Measurements from ENCODE around the gene WSB1.

WSB1 gene

DNA sequence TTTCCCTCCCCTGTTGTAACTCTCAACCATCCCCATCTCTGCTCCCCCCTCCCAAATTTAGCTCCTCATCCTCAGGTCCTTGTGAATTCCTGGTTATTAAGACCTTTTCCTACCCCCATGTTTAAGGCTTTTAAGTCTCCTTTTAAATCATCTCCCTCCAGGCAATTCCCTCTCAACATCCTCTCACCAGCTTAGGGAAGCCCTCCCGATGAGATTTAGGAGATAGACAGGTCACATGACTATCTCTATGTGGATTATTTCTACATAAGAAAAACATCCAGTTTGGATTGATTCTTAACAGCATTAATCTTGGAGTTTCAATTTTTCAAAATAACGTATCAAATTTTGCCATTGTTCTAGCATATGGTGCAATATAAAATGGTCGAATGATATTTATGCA is 12.5 kb upstream of the WSB1 start:
- DNase-seq = no peak

DNA sequence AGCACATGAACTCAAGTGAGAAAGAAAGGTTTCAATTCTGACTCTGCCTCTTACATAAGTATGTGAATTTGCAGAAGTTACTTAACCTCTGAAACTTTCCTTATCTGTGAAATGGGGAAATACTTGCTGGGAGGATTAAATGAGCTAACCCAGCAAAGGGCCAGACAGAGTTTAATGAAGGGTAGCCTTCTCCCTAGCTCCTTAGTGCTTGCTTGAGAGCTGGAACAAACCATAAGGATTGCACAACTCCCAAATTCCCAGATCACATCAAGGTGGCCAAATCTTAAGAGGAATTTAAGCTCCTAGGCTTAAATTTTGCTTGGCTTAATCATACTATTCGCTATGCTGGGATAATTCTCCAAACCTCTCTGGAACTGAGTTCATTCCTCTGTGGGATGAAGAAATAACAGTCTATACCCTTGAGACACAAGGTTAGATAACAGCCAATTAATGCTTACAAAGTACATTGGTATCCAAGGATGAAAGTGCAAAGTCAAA is 11.8 kb upstream of the WSB1 start:
- DNase-seq = no peak

DNA sequence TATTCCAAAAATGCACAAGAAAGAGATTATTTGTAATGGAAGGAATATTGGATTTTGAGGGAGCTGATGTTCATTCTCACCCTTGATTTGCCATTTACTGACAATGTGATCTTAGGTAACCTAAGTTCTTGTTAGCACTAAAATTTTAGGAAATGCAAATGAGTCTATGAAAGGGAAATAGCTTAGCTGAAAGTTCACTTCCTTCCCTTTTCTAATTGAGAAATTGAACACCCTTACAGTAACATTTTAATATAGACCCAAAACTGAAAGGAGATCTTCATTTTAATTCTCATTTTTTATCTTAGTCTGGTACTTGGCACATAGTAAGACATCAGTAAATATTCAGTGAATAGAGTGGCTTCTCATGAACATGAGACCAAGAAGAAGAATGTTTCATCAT is 10.9 kb upstream of the WSB1 start:
- no peak for DNase-seq

DNA sequence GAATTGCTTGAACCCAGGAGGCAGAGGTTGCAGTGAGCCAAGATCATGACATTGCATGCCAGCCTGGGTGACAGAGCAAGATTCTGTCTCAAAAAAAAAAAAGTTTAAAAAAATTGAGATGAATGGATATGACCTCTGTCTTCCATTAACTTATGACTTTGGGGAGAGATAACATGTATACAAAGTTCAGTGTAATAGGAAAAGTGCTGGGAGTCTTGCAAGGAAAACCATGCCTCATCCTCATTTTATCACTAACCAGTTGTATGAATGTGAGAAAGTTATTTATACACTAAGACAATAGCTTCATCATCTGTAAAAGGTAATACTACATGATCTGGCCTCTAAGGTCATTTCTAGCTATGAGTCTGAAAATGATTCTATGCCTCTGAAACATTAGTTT is 10.2 kb upstream of the WSB1 start:
- no peak for DNase-seq

DNA sequence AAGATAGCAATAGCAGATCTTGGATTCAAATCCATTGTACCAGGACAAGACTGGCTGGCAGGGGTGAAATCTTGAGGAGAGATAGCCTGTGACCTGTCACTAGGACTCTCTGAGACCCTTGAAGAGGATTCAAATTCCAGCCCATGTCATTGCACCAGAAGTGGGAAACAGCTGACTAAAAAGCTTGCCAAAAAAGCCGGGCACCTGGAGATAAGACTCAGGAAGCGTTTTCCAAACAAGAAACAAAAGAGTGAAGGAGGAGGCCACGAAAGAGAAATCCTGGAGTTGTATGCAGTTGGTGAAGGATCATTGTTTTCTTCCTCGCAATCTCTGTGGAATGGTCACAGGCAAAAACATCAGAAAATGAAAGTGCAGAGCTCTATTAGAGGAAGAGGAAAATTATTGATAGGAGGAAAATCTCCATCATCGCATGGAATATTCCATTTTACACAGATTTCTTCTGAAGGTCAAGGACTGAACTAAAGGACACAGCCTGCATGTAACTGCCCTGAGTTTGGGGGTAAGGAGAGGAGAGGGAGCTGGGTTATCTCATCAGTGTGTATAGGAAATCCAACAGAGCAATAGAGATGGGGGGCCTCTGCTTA is 9.0 kb upstream of the WSB1 start:
- DNase-seq = no peak

DNA sequence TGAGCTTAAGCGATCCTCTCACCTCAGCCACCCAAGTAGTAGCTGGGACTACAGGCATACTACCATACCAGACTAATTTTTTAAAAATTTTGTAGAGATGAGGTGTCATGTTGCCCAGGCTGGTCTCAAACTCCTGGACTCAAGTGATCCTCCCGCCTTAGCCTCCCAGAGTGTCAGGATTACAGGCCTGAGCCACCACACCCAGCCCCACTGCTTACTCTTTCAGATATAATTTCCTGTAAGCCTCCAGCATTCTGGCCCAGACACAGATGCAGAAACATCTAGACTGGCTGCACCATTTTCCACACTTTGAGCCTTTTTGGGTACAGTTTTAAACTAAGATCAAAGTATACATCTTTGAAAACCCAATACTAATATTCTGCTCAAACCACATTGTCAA is 8.4 kb upstream of the WSB1 start:
- no peak for DNase-seq

DNA sequence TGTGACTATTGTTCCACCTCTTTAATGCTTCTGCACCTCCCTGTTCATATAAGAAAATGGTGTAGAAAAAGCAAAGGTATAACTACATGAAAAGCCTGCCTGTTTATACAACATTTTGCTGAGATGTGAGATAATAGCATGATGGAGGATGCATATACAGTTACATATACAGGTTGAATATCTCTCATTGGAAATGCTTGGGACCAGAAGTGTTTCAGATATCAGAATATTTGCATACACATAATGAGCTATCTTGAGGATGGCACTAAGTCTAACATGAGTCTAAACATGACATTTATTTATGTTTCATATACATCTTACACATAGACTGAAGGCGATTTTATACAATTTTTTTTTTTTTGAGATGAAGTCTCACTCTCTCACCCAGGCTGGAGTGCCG is 5.7 kb upstream of the WSB1 start:
- DNase-seq = no peak

DNA sequence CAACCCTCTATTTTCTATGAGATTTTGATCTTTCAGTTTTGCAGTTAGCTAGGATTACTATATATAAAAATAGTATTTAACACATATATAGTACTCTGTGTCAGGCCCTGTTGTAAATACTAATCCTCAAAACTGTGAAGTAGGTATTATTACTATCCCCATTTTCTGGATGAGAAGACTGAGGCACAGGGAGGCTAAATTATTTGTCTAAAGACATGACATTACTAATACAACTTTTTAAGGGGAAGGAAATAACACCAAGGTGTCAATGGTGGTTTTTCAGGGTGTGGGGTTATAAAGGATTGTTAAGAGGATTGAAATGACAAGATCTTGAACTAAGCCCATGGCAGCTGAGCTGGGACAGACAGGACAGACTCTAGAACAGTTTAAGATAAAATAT is 4.1 kb upstream of the WSB1 start:
- no peak for DNase-seq

DNA sequence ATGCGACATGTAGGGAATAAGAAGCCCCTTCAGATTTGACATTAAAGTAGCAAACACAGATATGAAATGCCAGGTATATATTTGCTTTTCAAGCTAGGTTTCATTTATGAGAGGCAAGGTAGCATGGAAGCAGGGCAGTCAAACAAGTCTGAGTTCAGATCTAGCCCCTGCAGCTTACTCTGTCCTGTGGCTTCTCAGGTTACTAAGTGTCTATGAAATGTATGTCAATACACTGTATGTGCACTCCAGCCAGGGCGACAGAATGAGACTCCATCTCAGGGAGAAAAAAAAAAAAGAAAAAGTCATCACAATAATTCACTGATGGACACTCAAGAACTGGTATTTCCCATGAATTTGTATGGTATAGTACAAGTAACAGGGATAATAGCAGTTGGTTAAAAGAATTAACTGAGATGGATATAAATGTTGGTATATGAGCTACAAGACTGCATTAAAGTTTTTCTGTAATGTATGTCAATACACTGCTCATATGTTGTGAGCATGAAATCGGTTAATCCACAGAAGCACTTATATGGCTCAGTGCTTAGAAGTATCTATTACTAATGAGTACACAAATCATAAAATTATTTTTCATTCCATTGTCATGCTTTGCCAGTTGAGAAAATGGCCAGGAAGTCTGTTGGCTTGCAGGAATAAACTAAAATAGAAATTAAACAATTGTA is 2.9 kb upstream of the WSB1 start:
- peak; percentile 40 for DNase-seq

DNA sequence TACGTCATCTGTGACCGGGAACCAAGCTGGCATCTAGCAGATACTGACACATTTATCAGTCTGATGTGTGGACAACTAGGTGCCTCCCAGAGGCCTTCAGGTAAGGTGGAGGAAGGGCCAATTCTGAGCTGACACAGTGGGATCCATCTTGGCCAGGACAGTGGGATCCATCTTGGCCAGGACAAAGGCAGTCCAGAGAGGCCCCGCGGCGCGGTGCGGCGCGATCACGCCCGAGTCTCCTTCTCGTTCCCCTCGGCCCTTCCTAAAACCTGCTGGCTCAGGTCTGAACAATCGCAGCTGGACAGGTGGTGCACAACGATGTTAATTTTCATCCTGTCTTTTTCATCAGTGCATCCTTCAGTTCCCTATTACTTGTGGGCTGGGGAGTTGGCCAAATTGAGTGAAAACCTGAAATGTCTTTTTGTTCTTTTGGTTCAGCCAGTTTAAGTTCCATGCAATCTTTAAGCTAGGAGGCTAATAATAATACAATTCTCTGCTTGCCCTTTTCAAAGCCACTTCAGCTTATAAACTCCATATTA is 486 bp upstream of the WSB1 start:
- no peak for DNase-seq

DNA sequence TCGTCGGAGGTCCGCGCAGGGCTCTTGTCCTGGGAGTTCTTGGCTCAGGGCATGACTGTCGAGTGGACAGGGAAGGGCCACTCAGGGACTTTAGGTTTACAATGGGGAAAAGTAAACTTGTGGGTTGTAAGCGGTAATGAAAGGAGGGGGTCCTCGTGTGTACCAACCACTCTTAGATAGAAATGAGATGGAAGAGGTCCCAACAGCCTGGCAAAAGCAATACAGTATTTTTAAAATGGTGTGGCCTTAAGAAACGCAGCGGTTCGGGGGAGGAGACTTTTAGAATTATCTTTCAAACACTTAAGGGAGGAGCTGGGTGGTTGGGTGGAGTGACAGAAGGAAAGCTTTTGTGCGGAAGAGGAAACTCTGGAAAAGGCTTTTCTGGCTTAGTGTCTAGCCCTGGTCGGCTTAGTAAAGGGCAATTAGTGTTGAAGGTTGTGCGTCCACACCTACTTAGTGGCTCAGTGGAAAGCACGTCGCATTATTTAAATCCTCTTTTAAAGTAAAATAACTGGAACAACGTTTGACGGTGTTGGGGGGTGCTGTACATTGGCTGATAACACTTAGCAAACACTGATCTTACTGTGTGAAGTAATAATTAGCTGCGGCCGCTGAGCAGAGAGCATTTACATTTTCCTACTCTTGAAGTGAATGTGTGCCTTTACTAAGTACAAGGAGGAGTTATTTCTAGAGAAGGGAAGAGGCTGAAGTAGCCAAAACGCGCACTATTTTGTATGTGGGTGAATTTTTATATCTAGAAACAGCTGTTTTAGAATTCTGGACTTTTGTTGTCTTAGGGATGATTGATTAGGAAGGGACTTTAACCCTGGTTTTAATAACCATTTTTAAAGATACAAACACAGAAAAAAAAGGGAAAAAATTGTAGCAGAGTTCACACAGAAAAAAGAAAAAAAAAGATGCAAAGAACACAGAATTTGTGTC is 1.0 kb downstream of the WSB1 start:
- peak; percentile 67 for DNase-seq

DNA sequence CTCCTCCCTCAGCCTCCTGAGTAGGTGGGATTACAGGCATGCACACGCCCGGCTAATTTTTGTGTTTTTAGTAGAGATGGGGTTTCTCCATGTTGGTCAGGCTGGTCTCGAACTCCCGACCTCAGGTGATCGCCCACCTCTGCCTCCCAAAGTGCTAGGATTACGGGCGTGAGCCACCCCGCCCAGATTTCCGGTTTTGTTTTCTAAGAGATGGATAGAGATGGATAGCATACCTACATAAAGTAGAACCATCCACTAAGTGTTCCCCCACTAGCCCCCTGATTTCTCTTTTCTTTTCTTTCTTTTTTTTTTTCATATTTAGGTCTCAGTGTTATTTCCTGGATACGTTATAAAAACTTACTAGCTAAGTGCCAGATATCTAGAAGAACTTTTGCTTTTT is 2.0 kb downstream of the WSB1 start:
- no peak for DNase-seq

DNA sequence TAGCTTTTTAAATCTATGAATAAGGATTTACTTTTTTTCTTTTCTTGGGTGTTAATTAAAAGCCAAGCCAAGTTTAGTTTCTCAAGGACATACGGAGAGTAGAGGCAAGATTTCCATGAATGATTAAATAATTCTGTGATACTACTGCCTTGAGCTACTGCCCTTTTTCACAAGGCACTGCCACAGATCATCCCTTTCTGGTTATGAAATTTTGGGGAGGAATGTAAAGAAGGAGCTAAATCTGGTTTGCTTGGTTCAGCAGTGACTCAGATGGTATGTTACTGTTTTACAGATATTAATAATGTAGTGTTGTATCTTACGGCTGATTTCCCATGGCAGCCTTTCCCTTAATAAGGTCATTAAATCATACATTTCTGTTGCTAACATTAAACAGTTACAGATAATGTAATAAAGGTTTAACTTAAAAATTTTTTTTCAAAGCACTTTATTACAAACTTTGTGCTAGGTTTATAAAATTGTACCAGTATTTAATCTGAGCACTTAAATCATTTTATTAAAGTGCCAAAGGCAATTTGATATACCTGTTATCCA is 2.6 kb downstream of the WSB1 start:
- no peak for DNase-seq

DNA sequence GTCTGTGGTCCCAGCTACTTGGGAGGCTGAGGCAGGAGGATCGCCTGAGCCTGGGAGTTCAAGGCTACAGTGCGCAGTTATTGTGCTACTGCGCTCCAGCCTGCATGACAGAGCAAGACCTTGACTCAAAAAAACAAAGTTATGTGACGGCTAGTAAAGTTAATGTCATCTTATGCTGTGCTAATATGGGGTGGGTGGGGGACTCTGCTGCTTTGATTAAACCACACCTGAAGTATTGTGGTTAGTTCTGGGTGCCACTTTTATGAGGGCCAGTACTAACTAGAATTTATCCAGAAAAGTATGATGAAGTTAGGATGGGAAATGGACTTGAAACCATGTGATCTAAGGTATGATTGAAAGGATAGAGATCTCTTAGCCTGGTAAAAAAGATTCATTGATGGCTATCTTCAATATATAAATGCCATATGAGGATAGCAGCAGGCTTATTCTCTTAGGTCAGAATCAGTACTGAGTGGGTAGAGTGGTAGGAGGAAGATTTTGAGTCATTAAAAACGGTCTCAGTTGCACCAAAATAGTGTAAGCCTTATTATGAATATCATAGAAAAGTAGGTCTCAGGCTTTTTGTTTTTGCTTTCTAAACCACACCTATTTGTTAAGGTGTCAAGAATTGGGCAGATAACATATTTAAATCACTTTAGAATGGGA is 5.6 kb downstream of the WSB1 start:
- DNase-seq = peak; percentile 31

DNA sequence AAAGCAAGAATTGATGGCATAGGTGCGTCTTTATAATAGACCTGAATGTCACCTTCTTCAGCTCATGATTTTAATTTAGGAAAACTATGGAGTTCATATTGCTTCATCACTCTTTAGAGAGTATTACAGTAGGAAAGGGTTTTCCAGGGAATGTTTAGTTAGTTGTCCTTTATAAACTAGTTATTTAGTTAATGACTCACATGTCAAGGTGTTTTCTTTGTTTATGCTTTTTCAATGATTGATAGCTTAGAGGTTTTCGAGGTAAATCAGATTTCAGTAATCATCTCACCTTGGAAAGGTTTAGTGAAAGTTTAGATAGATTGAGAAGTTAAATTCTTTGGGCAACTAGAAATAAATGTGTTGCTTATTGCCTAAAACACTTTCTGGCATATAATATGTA is 9.8 kb downstream of the WSB1 start:
- DNase-seq = no peak

DNA sequence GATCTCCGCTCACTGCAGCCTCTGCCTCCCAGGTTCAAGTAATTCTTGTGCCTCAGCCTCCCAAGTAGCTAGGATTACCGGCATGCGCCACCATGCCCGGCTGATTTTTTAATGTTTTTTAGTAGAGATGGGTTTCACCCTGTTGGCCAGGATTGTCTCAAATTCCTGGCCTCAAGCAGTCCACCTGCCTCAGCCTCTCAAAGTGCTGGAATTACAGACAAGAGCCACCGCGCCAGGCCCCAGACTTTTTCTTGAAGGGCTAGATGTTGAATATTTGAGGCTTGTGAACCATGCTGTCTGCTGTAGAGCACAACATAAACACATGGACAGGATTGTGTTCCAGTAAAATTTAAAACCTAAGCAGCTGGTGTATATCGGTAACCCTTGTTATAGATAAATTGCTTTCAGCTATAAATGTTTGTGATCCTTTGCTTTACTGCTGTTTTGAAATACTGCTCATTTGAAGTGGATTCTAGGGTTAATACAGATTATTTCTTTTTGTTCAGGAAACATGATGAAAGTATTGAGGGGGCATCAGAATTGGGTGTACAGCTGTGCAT is 12.4 kb downstream of the WSB1 start:
- DNase-seq = no peak

DNA sequence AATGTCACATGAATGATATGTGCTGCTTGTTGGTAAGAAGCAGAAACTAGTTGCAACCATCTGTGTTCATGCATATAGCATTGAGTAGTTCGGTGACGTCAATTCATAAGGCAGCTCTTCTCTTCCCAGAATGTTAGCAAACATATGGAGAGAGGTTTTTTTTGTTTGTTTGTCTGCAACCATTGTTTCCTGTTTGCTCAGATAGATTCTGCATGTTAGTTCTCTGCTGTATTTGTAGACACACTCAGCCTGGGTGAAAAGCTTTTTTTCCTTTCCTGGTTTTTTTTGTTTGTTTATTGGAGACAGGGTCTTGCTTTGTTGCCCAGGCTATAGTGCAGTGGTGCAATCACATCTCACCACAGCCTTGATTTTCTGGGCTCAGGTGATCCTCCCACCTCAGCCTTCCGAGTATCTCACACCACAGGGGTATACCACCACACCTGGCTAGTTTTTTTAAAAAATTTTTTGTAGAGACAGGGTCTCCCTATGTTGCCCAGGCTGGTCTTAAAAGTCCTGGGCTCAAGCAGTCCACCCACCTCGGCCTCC is 16.7 kb downstream of the WSB1 start:
- no peak for DNase-seq

DNA sequence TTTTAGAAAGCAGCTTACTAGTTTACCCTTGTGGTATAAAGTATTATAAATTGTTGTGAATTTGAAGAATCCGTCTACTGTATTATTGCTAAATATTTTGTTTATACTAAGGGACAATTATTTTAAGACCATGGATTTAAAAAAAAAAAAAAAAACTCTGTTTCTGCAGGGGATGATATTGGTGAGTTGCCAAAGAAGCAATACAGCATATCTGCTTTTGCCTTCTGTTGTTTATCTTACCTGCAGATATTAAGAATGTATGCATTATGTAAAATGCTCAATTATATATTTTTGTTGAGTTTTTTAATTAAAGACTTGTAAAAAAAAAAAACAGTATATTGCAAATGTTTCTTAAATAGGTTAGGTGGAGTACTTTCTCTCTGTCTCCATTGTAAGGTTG is 19.4 kb downstream of the WSB1 start:
- no peak for DNase-seq

DNA sequence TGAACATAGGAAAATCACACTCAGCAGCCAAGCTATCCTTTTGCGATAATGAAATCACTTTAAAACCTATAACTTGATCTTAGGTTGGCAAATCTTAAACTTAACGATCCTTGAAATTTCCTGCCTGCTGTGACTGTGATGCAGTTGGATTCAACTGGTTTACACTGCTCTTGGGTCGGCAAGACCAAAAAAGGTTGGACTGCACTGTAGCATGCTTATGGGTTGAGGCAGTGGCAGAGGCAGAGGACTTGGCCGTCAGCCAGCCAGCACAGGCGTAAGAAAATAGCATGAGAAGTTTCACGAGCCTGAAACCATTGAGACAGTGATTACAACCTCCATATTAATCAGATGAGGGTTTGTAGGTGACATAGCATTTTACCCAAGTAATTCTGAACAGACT is 21.4 kb downstream of the WSB1 start:
- no peak for DNase-seq

DNA sequence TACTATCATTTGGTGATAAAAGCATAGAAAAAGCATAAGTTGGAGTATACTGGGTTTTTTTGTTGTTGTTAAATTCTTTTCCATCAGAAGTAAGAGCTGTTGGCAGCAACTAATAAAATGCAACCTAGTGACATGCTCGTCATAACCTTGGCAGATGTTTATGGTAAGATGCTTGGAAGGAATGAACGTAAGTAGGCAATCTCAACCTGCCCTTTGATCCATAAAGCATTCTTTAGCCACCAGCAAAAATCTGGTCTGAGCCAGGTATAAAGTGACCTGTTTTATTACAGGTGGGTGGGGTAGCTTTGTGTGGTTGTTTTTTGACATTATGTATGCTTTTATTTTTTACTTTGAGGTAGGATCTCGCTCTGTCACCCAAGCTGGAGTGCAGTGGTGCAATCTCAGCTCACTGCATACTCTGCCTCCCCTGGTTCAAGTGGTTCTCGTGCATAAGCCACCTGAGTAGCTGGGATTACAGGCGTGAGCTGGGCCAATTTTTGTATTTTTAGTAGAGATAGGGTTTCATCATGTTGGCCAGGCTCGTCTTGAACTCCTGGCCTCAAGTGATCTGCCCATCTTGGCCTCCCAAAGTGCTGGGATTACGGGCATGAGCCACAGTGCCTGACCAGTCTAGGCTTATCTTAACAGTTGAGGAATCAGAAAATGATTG is 22.0 kb downstream of the WSB1 start:
- DNase-seq = no peak

DNA sequence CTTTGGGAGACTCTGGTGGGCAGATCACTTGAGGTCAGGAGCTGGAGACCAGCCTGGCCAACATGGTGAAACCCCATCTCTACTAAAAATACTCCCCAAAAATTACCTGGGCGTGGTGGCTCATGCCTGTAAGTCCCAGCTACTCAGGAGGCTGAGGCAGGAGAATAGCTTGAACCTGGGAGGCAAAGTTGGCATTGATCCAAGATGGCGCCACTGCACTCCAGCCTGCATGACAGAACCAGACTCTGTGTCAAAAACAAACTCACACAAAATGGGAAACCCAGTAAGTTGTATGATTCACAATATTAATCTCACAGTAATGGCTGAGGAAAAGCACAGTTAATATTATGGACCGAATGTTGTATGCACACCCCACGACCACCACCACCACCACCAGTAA is 24.3 kb downstream of the WSB1 start:
- DNase-seq = no peak

DNA sequence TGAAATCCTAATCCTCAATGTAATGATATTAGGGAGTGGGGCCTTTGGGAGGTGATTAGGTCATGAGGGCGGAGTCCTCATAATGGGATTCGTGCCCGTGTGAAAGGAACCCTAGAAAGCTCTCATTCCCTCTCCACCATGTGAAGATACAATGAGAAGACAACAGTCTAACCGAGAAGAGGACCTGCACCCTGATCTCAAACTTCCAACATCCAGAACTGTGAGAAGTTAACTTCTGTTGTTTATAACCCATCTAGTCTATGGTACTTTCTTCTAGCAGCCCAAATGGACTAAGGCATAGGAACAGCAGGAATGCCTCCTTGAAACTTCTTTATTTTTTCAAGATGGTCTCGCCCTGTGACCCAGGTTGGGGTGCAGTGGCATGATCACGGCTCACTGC is 24.7 kb downstream of the WSB1 start:
- DNase-seq = no peak
